ENCODE results near the gene TUT7. TPM values are rescaled to one million over a fixed set of nuclear protein-coding genes. Genes with fewer than 3 reads are reported as not detected.

Gene TUT7
- total and polyA plus RNA-seq, 2 experiments from 2014 or later, result 21.4 to 23.8 TPM

GRCh38 chr9:86389628-86390027 is 35.4 kb upstream of the TUT7 start:
- Histone ChIP-seq H3K27me3 (ENCODE audit: insufficient read depth) (no peaks in the 10 kb centered on the region), H3K4me3 (no peak overlapping the region), H3K36me3 (ENCODE audit: insufficient read depth) (no peaks in the 10 kb centered on the region), H3F3A (replicated peaks; ENCODE audit: low read depth) (no peaks in the 10 kb centered on the region), H3K9me2 (ENCODE audit: insufficient read depth) (peaks cover 6% of the 10 kb centered on the region), H3K79me2 (replicated peaks; ENCODE audit: insufficient read depth) (no peaks in the 10 kb centered on the region), H3K4me1 (ENCODE audit: insufficient read depth) (no peaks in the 10 kb centered on the region), H3K27ac (ENCODE audit: low read depth) (no peak overlapping the region), H2AFZ (no peak overlapping the region), H4K20me1 (replicated peaks; ENCODE audit: insufficient read depth) (no peaks in the 10 kb centered on the region), H3K4me2 (no peak overlapping the region)
- H3K9me3 Mint-ChIP-seq, result peaks cover 29% of the 10 kb centered on the region
- ATAC-seq (no peak), DNase-seq (ENCODE audit: low spot score) (no peak)
- no peak overlapping the region for H3K27ac Mint-ChIP-seq
- H3K27me3 Mint-ChIP-seq (ENCODE audit: insufficient read depth, low read depth, poor library complexity), result peaks cover 9% of the 10 kb centered on the region
- H3K36me3 Mint-ChIP-seq (ENCODE audit: low read depth), result no peaks in the 10 kb centered on the region
- no peak overlapping the region for H3K4me3 Mint-ChIP-seq
- TF ChIP-seq ETS1 (IDR thresholded peaks at IDR 0.05), result no peak
- no peak for TF ChIP-seq NANOG (IDR thresholded peaks at IDR 0.05; ENCODE audit: borderline replicate concordance)
- TF ChIP-seq JUNB (IDR thresholded peaks at IDR 0.05; ENCODE audit: unreplicated experiment), result no peak
- no peak for TF ChIP-seq CREB1 (CRISPR knock-in tag; IDR thresholded peaks at IDR 0.05; ENCODE audit: low read depth)
- no peak for TF ChIP-seq ZNF331 (CRISPR knock-in tag; IDR thresholded peaks at IDR 0.05; ENCODE audit: low read depth)
- no peak for TF ChIP-seq STAT1 (IDR thresholded peaks at IDR 0.05; ENCODE audit: unreplicated experiment)
- H3K4me1 Mint-ChIP-seq, result no peaks in the 10 kb centered on the region

- Histone ChIP-seq H2AFZ (no peak overlapping the region), H3K27ac (ENCODE audit: low read depth) (no peak overlapping the region), H3K4me3 (no peak overlapping the region), H3K9me2 (ENCODE audit: insufficient read depth) (peaks cover 6% of the 10 kb centered on the region), H3K27me3 (ENCODE audit: insufficient read depth) (no peaks in the 10 kb centered on the region), H3K4me2 (no peak overlapping the region), H3K4me1 (ENCODE audit: insufficient read depth) (no peaks in the 10 kb centered on the region), H4K20me1 (replicated peaks; ENCODE audit: insufficient read depth) (no peaks in the 10 kb centered on the region), H3K36me3 (ENCODE audit: insufficient read depth) (no peaks in the 10 kb centered on the region), H3F3A (replicated peaks; ENCODE audit: low read depth) (no peaks in the 10 kb centered on the region), H3K79me2 (replicated peaks; ENCODE audit: insufficient read depth) (no peaks in the 10 kb centered on the region)
- Mint-ChIP-seq H3K27ac (no peak overlapping the region), H3K4me1 (no peaks in the 10 kb centered on the region), H3K27me3 (ENCODE audit: insufficient read depth, low read depth, poor library complexity) (peaks cover 5% of the 10 kb centered on the region), H3K9me3 (peaks cover 42% of the 10 kb centered on the region), H3K36me3 (ENCODE audit: low read depth) (peaks cover 10% of the 10 kb centered on the region), H3K4me3 (no peak overlapping the region)
- no peak for DNase-seq (ENCODE audit: low spot score)
- no peak for ATAC-seq
- TF ChIP-seq ZNF462 (CRISPR knock-in tag; IDR thresholded peaks at IDR 0.05) (no peak), REST (IDR thresholded peaks at IDR 0.05; ENCODE audit: unreplicated experiment) (no peak), ETS1 (IDR thresholded peaks at IDR 0.05) (no peak), POLR2AphosphoS5 (IDR thresholded peaks at IDR 0.05; ENCODE audit: low read depth) (no peak), JUNB (IDR thresholded peaks at IDR 0.05; ENCODE audit: unreplicated experiment) (no peak), ZNF114 (CRISPR knock-in tag; IDR thresholded peaks at IDR 0.05) (no peak), EZH2phosphoT487 (IDR thresholded peaks at IDR 0.05; ENCODE audit: unreplicated experiment) (no peak), CREB1 (CRISPR knock-in tag; IDR thresholded peaks at IDR 0.05; ENCODE audit: low read depth) (no peak)
Measured at GRCh38 chr9:86387376-86387775, 33.2 kb upstream of the TUT7 start.

Measured in GM23338 (cell line).